HG03175 (cell line): ENCODE measurements around the gene JAKMIP2.
"Not testable (repeated sequence)": the region's sequence is repeated elsewhere in the genome, so short reads cannot be mapped to it uniquely, and the experiment has no call there.

ENCODE experiments used
- ATAC-seq: cut with Tn5 transposase; IDR thresholded peaks from one replicate; pipeline ENCODE4 v1.9.1; 2021; ENCODE audit warnings: mild to moderate bottlenecking, moderate library complexity; ENCODE audit not compliant: unreplicated experiment

JAKMIP2 gene

DNA sequence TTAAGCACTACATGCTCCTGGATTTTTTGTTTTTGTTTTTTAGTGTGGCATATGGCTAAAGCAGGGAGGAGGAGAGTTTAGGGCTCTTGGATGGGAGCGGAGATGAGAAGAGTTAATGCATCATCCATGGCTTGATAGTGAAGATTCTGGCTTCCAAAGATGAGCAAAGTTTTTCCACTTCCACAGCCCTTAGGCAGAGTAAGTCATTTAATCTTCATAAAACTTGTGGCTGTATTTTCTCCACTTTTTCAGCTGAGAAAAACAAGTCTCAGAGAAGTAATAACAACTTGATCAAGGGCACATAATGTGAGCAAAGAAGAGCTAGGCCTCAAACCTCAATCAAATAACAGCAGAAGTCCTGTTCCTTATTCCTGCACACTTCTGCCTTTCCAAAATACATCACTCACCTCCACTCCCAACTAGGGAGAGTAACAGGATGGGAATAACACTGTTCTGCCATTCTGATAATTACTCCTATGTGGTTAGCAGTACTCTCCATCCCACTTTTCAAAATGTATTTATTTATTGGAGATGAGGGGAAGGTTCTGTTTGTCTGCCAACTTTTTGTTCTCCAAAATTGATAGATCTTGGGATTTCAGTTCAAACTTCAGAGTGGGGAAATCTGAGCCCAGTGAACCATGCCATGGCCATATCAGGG, 218.9 kb downstream of the JAKMIP2 start:
- no peak for ATAC-seq

GRCh38 chr5:147561435-147561834, 221.1 kb downstream of the JAKMIP2 start:
- no peak for ATAC-seq

DNA sequence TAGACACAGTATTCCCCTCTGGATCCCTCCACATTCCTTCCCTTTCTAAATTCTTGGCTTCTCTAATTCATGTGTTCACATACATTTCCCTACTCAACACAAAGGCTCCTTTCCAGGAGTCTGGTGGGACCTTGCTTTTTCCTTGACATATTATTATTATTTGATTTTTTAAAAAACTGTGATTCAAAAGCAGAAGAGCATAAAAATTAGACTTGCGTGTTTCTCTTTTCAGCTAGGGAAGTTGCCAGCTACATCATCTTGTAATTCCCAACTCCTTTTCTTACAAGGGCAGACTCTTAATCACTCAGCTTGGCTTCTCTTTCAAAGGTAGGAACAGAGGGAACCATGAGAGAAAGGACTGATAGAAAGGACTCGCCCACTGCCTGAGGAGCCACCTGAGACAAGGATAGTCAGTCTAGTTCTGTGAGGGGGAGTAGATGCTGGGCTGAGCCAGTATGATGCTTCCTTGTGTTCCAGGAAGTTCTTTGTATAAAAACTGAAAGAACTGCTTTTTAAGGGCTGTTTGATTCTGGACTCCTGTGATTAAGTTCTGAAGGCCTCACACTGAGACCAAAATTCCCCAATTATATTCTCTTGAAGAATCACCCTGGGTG, 221.7 kb downstream of the JAKMIP2 start:
- ATAC-seq, result no peak

GRCh38 chr5:147559749-147560148, 222.8 kb downstream of the JAKMIP2 start:
- no peak for ATAC-seq

DNA sequence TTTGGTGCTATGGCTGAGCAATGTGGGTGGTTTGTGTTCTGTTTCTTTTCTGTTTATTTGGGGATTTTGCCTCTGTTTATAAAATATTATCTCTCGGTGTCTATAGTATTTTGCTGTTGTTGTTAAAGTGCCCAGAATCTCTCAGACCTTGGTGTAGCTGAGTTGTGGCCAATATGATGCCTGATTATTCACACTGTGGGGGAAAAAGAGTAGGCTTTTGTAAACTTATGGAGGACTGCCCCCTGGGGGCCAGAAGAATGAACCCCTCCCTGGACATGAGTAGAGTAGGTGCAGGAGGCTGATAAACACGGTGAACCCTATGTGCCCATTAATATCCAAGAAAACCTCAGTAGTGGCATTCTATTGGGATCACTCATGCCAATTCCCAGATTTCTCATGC, 223.7 kb downstream of the JAKMIP2 start:
- ATAC-seq, result no peak

GRCh38 chr5:147557876-147558745, 224.4 kb downstream of the JAKMIP2 start:
- ATAC-seq, result no peak

DNA sequence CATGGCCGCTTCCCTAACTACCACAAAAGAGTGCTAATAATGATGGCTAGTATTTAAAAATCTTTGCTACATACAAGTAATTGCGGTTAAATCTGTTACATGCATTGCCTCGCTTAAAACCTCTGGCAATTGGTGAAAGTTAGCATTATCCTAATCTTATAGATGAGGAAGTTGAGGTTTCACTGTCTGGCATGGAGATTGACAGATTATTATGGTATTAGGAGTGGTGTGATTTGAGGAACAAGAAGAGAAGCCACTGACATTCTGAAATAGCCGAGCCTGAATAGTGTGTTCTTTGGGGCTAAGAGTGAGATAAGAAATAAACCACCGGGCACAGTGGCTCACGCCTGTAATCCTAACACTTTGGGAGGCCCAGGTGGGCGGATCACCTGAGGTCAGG, 227.4 kb downstream of the JAKMIP2 start:
- no peak for ATAC-seq

DNA sequence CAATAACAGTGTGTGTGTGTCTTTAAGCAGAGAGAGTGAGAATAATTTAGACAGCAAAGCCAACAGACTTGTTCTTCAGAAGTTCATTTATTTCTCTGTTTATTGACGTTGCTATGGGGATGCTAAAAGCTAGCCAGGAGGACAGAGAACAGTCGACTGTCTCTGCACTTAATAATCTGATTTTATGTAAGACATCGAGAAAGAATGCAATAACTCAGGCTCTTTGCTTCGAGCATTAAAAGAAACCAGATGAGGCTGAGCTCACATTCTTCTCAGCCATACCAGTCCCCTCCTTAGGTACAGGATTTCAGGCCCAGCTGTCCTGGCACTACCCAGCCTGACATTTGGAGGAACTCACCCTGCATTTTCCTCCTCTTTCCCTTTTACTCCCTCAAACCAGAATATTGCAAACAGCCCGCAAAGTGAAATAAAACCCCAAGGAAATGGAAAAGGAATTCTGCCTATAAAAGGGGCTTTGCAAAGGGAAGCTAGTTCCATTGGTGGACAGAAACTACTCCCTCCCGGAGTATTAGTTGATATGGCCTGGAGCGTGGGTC, 228.2 kb downstream of the JAKMIP2 start:
- ATAC-seq, result no peak

DNA sequence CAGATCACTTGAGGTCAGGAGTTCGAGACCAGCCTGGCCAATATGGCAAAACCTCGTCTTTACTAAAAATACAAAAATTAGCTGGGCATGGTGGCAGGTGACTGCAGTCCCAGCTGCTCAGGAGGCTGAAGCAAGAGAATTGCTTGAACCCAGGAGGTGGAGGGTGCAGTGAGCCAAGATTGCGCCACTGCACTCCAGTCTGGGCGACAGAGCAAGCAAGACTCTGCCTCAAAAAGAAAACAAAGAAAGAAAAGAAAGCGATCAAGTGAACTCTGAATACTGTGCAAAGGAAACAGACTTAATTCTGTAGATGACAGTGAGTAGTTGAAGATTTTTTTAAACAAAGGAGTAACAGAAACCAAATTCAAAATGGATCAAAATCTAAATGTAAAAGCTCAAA, 228.7 kb downstream of the JAKMIP2 start:
- not testable (repeated sequence) for ATAC-seq

DNA sequence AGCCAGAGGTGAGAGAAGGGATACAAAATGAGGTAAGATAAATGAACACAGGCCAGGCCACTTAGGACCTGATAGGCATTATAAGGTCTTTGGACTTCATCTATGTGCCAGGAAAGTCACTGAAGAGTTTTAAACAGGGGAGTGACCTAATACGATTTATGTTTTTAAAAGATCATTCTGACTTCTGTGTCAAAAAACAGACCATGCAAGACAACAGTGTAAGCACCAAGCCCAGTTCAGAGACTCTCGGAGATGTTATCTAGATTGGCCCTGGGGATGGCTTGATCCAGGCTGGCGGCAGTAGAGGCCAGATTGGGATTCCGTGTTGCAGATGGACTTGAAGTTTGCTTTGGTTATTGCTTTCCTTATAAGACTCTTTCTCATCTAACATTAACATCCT, 229.6 kb downstream of the JAKMIP2 start:
- ATAC-seq, result no peak

- no peak for ATAC-seq
Observed at GRCh38 chr5:147551677-147552076, 230.9 kb downstream of the JAKMIP2 start.

DNA sequence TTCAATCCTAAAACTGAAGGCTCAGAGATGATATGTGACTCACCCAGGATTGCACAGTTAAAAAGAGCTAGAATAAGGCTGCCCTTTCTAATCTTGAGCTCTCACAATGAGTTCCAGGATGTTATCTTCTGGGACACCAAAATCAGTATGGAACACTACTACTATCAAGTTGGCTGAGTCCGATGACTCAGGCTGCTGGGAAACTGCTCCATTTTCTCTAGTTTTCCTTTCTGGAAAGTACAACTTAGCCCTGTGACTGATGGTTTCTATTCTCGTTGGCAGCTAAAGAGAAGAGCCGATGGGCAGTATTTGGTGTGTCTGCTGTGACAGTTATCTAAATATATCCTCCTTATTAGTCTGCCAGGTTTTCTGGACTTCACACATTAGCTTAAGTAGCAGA, 234.8 kb downstream of the JAKMIP2 start:
- no peak for ATAC-seq

GRCh38 chr5:147544556-147544955, 238.0 kb downstream of the JAKMIP2 start:
- no peak for ATAC-seq

- ATAC-seq, result no peak
Observed at GRCh38 chr5:147539053-147539452, 243.5 kb downstream of the JAKMIP2 start.

DNA sequence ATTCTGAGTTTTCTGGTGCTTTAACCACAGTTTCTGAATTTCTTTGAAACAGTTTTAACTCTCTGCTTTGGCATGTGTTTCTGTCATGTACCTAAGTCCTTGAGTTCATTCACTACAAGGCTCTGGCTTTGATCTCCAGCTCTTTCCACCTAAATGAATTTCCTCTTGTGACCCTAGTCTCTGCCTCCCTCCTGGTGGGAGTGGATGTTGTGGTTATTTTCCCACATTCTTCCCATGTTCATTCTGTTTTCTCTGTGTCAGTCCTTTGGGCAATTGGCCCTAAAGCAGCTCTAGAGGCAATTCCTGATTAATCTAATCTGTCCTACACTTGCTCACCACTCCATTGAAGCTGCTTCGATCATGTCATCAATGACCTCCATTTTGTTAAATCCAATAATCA, 244.3 kb downstream of the JAKMIP2 start:
- no peak for ATAC-seq
